Measurements from ENCODE around the gene B3GALT5.

DNA sequence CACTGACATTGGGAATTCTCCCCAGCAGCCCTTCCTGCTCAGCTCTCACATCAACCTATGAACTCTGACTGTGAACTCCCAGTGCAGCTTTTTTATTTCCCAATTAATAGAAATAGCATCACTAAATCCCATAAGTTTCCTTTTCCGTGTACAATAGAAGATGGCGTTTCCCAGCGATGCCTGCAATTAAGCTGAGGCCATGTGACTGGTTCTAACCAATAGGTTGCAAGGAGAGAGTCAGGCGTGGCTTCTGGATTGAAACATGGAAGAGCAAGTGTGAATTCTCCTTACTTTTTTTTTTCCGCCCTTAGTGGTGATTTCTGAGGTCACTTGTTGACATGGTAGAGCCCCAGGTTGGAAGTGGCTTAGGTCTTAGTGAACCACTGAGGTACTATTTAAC, 73.3 kb downstream of the B3GALT5 start:
- TF ChIP-seq, protein P1, sequence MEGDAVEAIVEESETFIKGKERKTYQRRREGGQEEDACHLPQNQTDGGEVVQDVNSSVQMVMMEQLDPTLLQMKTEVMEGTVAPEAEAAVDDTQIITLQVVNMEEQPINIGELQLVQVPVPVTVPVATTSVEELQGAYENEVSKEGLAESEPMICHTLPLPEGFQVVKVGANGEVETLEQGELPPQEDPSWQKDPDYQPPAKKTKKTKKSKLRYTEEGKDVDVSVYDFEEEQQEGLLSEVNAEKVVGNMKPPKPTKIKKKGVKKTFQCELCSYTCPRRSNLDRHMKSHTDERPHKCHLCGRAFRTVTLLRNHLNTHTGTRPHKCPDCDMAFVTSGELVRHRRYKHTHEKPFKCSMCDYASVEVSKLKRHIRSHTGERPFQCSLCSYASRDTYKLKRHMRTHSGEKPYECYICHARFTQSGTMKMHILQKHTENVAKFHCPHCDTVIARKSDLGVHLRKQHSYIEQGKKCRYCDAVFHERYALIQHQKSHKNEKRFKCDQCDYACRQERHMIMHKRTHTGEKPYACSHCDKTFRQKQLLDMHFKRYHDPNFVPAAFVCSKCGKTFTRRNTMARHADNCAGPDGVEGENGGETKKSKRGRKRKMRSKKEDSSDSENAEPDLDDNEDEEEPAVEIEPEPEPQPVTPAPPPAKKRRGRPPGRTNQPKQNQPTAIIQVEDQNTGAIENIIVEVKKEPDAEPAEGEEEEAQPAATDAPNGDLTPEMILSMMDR (IDR thresholded peaks at IDR 0.05) = no peak
- TF ChIP-seq EZH2 (IDR thresholded peaks at IDR 0.05; ENCODE audit: borderline replicate concordance, insufficient read depth, low read depth, low read length, poor library complexity, severe bottlenecking) = no peak

Measured in B cell (primary cell).